BLaER1 treated with 17β-estradiol and CSF1 and Interleukin-3, amounts not matched to agents 10 nM and 100 nM (cell line): ENCODE data around the gene TMEM9.
A peak's percentile ranks its signal among the peaks of the same experiment; 100 is the strongest.

Experiments
- H3K27ac ChIP-seq, 11 experiments: shearing (Covaris generic); formaldehyde crosslinking; 2 replicates each; pipeline ENCODE4 v1.8.1; 2022
- H3K27me3 ChIP-seq, 11 experiments: shearing (Covaris generic); formaldehyde crosslinking; 2 replicates each; pipeline ENCODE4 v1.8.1; 2022
- H3K36me3 ChIP-seq, 11 experiments: shearing (Covaris generic); formaldehyde crosslinking; 2 replicates each; pipeline ENCODE4 v1.8.1; 2022
- H3K4me1 ChIP-seq, 10 experiments: shearing (Covaris generic); formaldehyde crosslinking; 2 replicates each; pipeline ENCODE4 v1.8.1; 2022
- H3K4me2 ChIP-seq, 11 experiments: shearing (Covaris generic); formaldehyde crosslinking; 2 replicates each; pipeline ENCODE4 v1.8.1; 2022
- H3K4me3 ChIP-seq, 10 experiments: shearing (Covaris generic); formaldehyde crosslinking; 2 replicates each; pipeline ENCODE4 v1.8.1; 2022
- H3K9ac ChIP-seq, 11 experiments: shearing (Covaris generic); formaldehyde crosslinking; 2 replicates each; pipeline ENCODE4 v1.8.1; 2022
- H3K9me3 ChIP-seq, 11 experiments: shearing (Covaris generic); formaldehyde crosslinking; replicated peaks in 1 of 11; 2 replicates each; pipeline ENCODE4 v1.8.1; 2022
- H4K20me1 ChIP-seq, 11 experiments: shearing (Covaris generic); formaldehyde crosslinking; 2 replicates each; pipeline ENCODE4 v1.8.1; 2022
- Cebpa-rat ChIP-seq, 11 experiments: shearing (Covaris generic); IDR thresholded peaks; 2 replicates each; pipeline ENCODE4 v1.8.1; 2022

The TMEM9 gene

GRCh38 chr1:201139306-201139705 lies 15.0 kb downstream of the TMEM9 start:
- Histone ChIP-seq H3K27me3 (no peaks in the 10 kb centered on the region), H3K4me3 (peak overlapping the region in 3 of 10 experiments; percentile 30 to 42 (median 31); a peak in 5 of 20 replicates), H3K4me2 (peak overlapping the region; percentile 67 to 96 (median 87)), H3K4me1 (peaks cover 56 to 93% (median 86%) of the 10 kb centered on the region in 10 experiments), H3K9ac (peak overlapping the region in 7 of 11 experiments; percentile 9 to 75 (median 58); a peak in 9 of 22 replicates), H3K27ac (peak overlapping the region in 5 of 11 experiments; percentile 32 to 73 (median 71); a peak in 10 of 22 replicates), H3K9me3 (no peaks in the 10 kb centered on the region), H4K20me1 (peaks cover 0 to 96% (median 57%) of the 10 kb centered on the region in 11 experiments; a peak in 16 of 22 replicates), H3K36me3 (peaks cover 23 to 51% (median 43%) of the 10 kb centered on the region in 11 experiments)
- TF ChIP-seq Cebpa-rat (IDR thresholded peaks at IDR 0.05), result no peak

GRCh38 chr1:201138311-201138840 lies 15.9 kb downstream of the TMEM9 start:
- no peak for TF ChIP-seq Cebpa-rat (IDR thresholded peaks at IDR 0.05)
- peaks cover 0 to 86% (median 57%) of the 10 kb centered on the region in 11 experiments; a peak in 16 of 22 replicates for H4K20me1 ChIP-seq
- H3K4me3 ChIP-seq, result peak overlapping the region in 2 of 10 experiments; percentile 3 to 25; a peak in 2 of 20 replicates
- H3K27ac ChIP-seq, result peak overlapping the region in 5 of 11 experiments; percentile 1 to 73 (median 71); a peak in 8 of 22 replicates
- H3K4me2 ChIP-seq, result peak overlapping the region; percentile 67 to 96 (median 87)
- peak overlapping the region in 4 of 11 experiments; percentile 58 to 75 (median 66); a peak in 7 of 22 replicates for H3K9ac ChIP-seq
- H3K9me3 ChIP-seq, result no peaks in the 10 kb centered on the region
- peaks cover 18 to 51% (median 38%) of the 10 kb centered on the region in 11 experiments for H3K36me3 ChIP-seq
- no peaks in the 10 kb centered on the region for H3K27me3 ChIP-seq
- H3K4me1 ChIP-seq, result peaks cover 56 to 98% (median 88%) of the 10 kb centered on the region in 10 experiments

- no peak for TF ChIP-seq Cebpa-rat (IDR thresholded peaks at IDR 0.05)
- peak overlapping the region in 1 of 10 experiments; percentile 3; a peak in 2 of 20 replicates for H3K4me3 ChIP-seq
- peaks cover 56 to 99% (median 89%) of the 10 kb centered on the region in 10 experiments for H3K4me1 ChIP-seq
- H3K27ac ChIP-seq, result peak overlapping the region in 6 of 11 experiments; percentile 23 to 73 (median 52); a peak in 5 of 22 replicates
- H3K4me2 ChIP-seq, result peak overlapping the region; percentile 67 to 96 (median 87)
- H3K27me3 ChIP-seq, result no peaks in the 10 kb centered on the region
- H3K36me3 ChIP-seq, result peaks cover 12 to 45% (median 31%) of the 10 kb centered on the region in 11 experiments
- peak overlapping the region in 4 of 11 experiments; percentile 5 to 75 (median 61); a peak in 6 of 22 replicates for H3K9ac ChIP-seq
- H4K20me1 ChIP-seq, result peaks cover 0 to 80% (median 57%) of the 10 kb centered on the region in 11 experiments; a peak in 16 of 22 replicates
- no peaks in the 10 kb centered on the region for H3K9me3 ChIP-seq
These were observed 16.5 kb downstream of the TMEM9 start for GRCh38 chr1:201137579-201138310.

GRCh38 chr1:201137024-201137392 lies 17.3 kb downstream of the TMEM9 start:
- Histone ChIP-seq H3K4me3 (no peak overlapping the region), H3K27me3 (no peaks in the 10 kb centered on the region), H4K20me1 (peaks cover 0 to 75% (median 54%) of the 10 kb centered on the region in 11 experiments; a peak in 16 of 22 replicates), H3K4me2 (peak overlapping the region; percentile 43 to 96 (median 87)), H3K4me1 (peaks cover 56 to 99% (median 85%) of the 10 kb centered on the region in 10 experiments), H3K9ac (peak overlapping the region in 4 of 11 experiments; percentile 29 to 60 (median 34); a peak in 6 of 22 replicates), H3K9me3 (no peaks in the 10 kb centered on the region), H3K36me3 (peaks cover 4 to 41% (median 25%) of the 10 kb centered on the region in 11 experiments; a peak in 20 of 22 replicates), H3K27ac (peak overlapping the region in 4 of 11 experiments; percentile 1 to 51 (median 22); a peak in 7 of 22 replicates)
- no peak for TF ChIP-seq Cebpa-rat (IDR thresholded peaks at IDR 0.05)

- peak overlapping the region; percentile 43 to 96 (median 87) for H3K4me2 ChIP-seq
- peak overlapping the region in 4 of 11 experiments; percentile 29 to 60 (median 34); a peak in 7 of 22 replicates for H3K9ac ChIP-seq
- peaks cover 56 to 99% (median 85%) of the 10 kb centered on the region in 10 experiments for H3K4me1 ChIP-seq
- H3K27ac ChIP-seq, result peak overlapping the region in 5 of 11 experiments; percentile 1 to 51 (median 17); a peak in 7 of 22 replicates
- peaks cover 0 to 72% (median 50%) of the 10 kb centered on the region in 11 experiments; a peak in 16 of 22 replicates for H4K20me1 ChIP-seq
- no peaks in the 10 kb centered on the region for H3K9me3 ChIP-seq
- H3K36me3 ChIP-seq, result peaks cover 4 to 37% (median 20%) of the 10 kb centered on the region in 11 experiments; a peak in 20 of 22 replicates
- no peaks in the 10 kb centered on the region for H3K27me3 ChIP-seq
- no peak overlapping the region; a peak in 2 of 20 replicates for H3K4me3 ChIP-seq
- TF ChIP-seq Cebpa-rat (IDR thresholded peaks at IDR 0.05), result no peak
These were observed 17.8 kb downstream of the TMEM9 start for GRCh38 chr1:201136355-201137023.

GRCh38 chr1:201134405-201134804 lies 19.9 kb downstream of the TMEM9 start:
- Histone ChIP-seq H3K27ac (no peak overlapping the region), H3K27me3 (no peaks in the 10 kb centered on the region), H3K36me3 (peaks cover 4 to 35% (median 20%) of the 10 kb centered on the region in 11 experiments; a peak in 19 of 22 replicates), H4K20me1 (peaks cover 0 to 51% (median 34%) of the 10 kb centered on the region in 11 experiments; a peak in 16 of 22 replicates), H3K4me1 (peaks cover 36 to 93% (median 73%) of the 10 kb centered on the region in 10 experiments), H3K9me3 (no peaks in the 10 kb centered on the region), H3K9ac (no peak overlapping the region), H3K4me3 (no peak overlapping the region), H3K4me2 (peak overlapping the region in 4 of 11 experiments; percentile 90 to 96 (median 92); a peak in 7 of 22 replicates)
- TF ChIP-seq Cebpa-rat (IDR thresholded peaks at IDR 0.05), result no peak

GRCh38 chr1:201131398-201131797 lies 22.9 kb downstream of the TMEM9 start:
- H3K9me3 ChIP-seq, result no peaks in the 10 kb centered on the region
- no peaks in the 10 kb centered on the region for H3K27me3 ChIP-seq
- TF ChIP-seq Cebpa-rat (IDR thresholded peaks at IDR 0.05), result no peak
- H3K36me3 ChIP-seq, result peaks cover 4 to 31% (median 20%) of the 10 kb centered on the region in 11 experiments; a peak in 19 of 22 replicates
- no peak overlapping the region for H3K4me3 ChIP-seq
- H3K9ac ChIP-seq, result no peak overlapping the region
- H3K4me2 ChIP-seq, result peak overlapping the region in 7 of 11 experiments; percentile 32 to 80 (median 66); a peak in 11 of 22 replicates
- H4K20me1 ChIP-seq, result peaks cover 0 to 22% (median 10%) of the 10 kb centered on the region in 11 experiments; a peak in 16 of 22 replicates
- H3K27ac ChIP-seq, result peak overlapping the region in 2 of 11 experiments; percentile 14 to 37; a peak in 2 of 22 replicates
- peaks cover 24 to 93% (median 73%) of the 10 kb centered on the region in 10 experiments for H3K4me1 ChIP-seq

- Histone ChIP-seq H3K4me1 (peaks cover 22 to 93% (median 80%) of the 10 kb centered on the region in 10 experiments), H3K36me3 (peaks cover 0 to 11% (median 1%) of the 10 kb centered on the region in 11 experiments; a peak in 12 of 22 replicates), H3K4me3 (no peak overlapping the region; a peak in 2 of 20 replicates), H3K9ac (peak overlapping the region in 6 of 11 experiments; percentile 12 to 78 (median 68); a peak in 9 of 22 replicates), H3K27me3 (no peaks in the 10 kb centered on the region), H3K27ac (peak overlapping the region in 8 of 11 experiments; percentile 12 to 85 (median 72); a peak in 16 of 22 replicates), H4K20me1 (0 out of 22 replicates have a peak, but pooled peaks cover 0 to 5% (median 0%) of the 10 kb centered on the region in 11 experiments), H3K9me3 (no peaks in the 10 kb centered on the region), H3K4me2 (peak overlapping the region; percentile 54 to 96 (median 83))
- TF ChIP-seq Cebpa-rat (IDR thresholded peaks at IDR 0.05), result no peak
These were observed 25.3 kb downstream of the TMEM9 start for GRCh38 chr1:201128962-201129361.
